DOHH2 (cell line): ENCODE results near the gene NRAP.

Experiments
- H3F3A ChIP-seq: fragments of 200-600 bp; sonication (generic), shearing (Covaris generic); 2 replicates; pipeline ENCODE4 v1.6.0; 2016; ENCODE audit warnings: antibody characterized with exemption, mild to moderate bottlenecking; ENCODE audit not compliant: control insufficient read depth, insufficient read depth
- H3K27ac ChIP-seq: fragments of 200-600 bp; sonication (generic); 2 replicates; pipeline ENCODE4 v1.5.1; 2014; ENCODE audit warnings: low read depth, mild to moderate bottlenecking, low read length, moderate library complexity
- H3K27me3 ChIP-seq: fragments of 200-600 bp; sonication (generic); 2 replicates; pipeline ENCODE4 v1.6.1; 2014; ENCODE audit warnings: mild to moderate bottlenecking, low read length, mixed read lengths; ENCODE audit not compliant: control insufficient read depth
- H3K36me3 ChIP-seq: fragments of 200-600 bp; sonication (generic); 2 replicates; pipeline ENCODE4 v1.6.1; 2014; ENCODE audit warnings: mild to moderate bottlenecking, low read length, moderate library complexity, mixed read lengths; ENCODE audit not compliant: control insufficient read depth
- H3K4me1 ChIP-seq: fragments of 200-600 bp; sonication (generic); 2 replicates; pipeline ENCODE4 v1.6.1; 2014; ENCODE audit warnings: mild to moderate bottlenecking, low read length, mixed read lengths; ENCODE audit not compliant: control insufficient read depth
- H3K4me2 ChIP-seq: fragments of 200-600 bp; sonication (generic); 2 replicates; pipeline ENCODE4 v1.6.0; 2014; ENCODE audit warnings: mild to moderate bottlenecking, low read length, moderate library complexity
- H3K4me3 ChIP-seq: fragments of 200-600 bp; sonication (generic); 2 replicates; pipeline ENCODE4 v1.5.1; 2014; ENCODE audit warnings: mild to moderate bottlenecking, low read length, mixed read lengths
- H3K79me2 ChIP-seq: fragments of 200-600 bp; sonication (generic); 2 replicates; pipeline ENCODE4 v1.6.1; 2014; ENCODE audit warnings: mild to moderate bottlenecking, low read length, mixed read lengths; ENCODE audit not compliant: control insufficient read depth
- H3K9me2 ChIP-seq: fragments of 200-600 bp; sonication (generic); replicated peaks from 2 replicates; pipeline ENCODE4 v1.6.1; 2014; ENCODE audit warnings: mild to moderate bottlenecking, low read length, mixed read lengths; ENCODE audit not compliant: control insufficient read depth
- H3K9me3 ChIP-seq: fragments of 200-600 bp; sonication (generic); 2 replicates; pipeline ENCODE4 v1.6.1; 2014; ENCODE audit warnings: antibody characterized with exemption, low read length, mixed read lengths; ENCODE audit not compliant: control insufficient read depth, insufficient read depth
- H4K20me1 ChIP-seq: fragments of 200-600 bp; sonication (generic); 2 replicates; pipeline ENCODE4 v1.6.0; 2014; ENCODE audit warnings: low read depth, mild to moderate bottlenecking, antibody characterized with exemption, low read length, moderate library complexity; ENCODE audit not compliant: control insufficient read depth, insufficient read depth
- CTCF ChIP-seq: fragments of 200-600 bp; sonication (generic); IDR thresholded peaks from one replicate; pipeline ENCODE4 v1.5.1; 2014; ENCODE audit warnings: antibody characterized with exemption, mild to moderate bottlenecking, low read depth, low read length; ENCODE audit not compliant: poor library complexity, severe bottlenecking
- EZH2phosphoT487 ChIP-seq: fragments of 200-600 bp; sonication (generic); IDR thresholded peaks from 2 replicates; pipeline ENCODE4 v1.6.1; 2017; ENCODE audit warnings: borderline replicate concordance, mild to moderate bottlenecking, antibody characterized with exemption, low read length, moderate library complexity, mixed read lengths

Gene NRAP

GRCh38 chr10:113704637-113705343 is 40.9 kb upstream of the NRAP start:
- TF ChIP-seq CTCF (peak; percentile 69), EZH2phosphoT487 (no peak)
- Histone ChIP-seq H3K4me3 (no peak overlapping the region), H4K20me1 (no peaks in the 10 kb centered on the region)

GRCh38 chr10:113697595-113697994 is 33.8 kb upstream of the NRAP start:
- H3K9me3 ChIP-seq: peaks cover 7% of the 10 kb centered on the region; the same call in 1 of the 2 replicates
- H3K4me2 ChIP-seq: no peak overlapping the region
- H3K36me3 ChIP-seq: no peaks in the 10 kb centered on the region; the same call in 1 of the 2 replicates
- H4K20me1 ChIP-seq: no peaks in the 10 kb centered on the region
- H3F3A ChIP-seq: no peaks in the 10 kb centered on the region
- H3K9me2 ChIP-seq: no peaks in the 10 kb centered on the region
- no peaks in the 10 kb centered on the region for H3K79me2 ChIP-seq
- H3K27ac ChIP-seq: no peak overlapping the region
- no peak overlapping the region for H3K4me3 ChIP-seq
- H3K27me3 ChIP-seq: no peaks in the 10 kb centered on the region
- H3K4me1 ChIP-seq: no peaks in the 10 kb centered on the region
- TF ChIP-seq EZH2phosphoT487 (no peak), CTCF (no peak)

More at GRCh38 chr10:113704637-113705343, 40.9 kb upstream of the NRAP start:
- Histone ChIP-seq H3K4me1 (no peaks in the 10 kb centered on the region), H3K79me2 (no peaks in the 10 kb centered on the region), H3F3A (no peaks in the 10 kb centered on the region), H3K9me3 (no peaks in the 10 kb centered on the region), H3K4me2 (no peak overlapping the region), H3K36me3 (no peaks in the 10 kb centered on the region), H3K27ac (no peak overlapping the region), H3K27me3 (no peaks in the 10 kb centered on the region), H3K9me2 (no peaks in the 10 kb centered on the region)

- H3K27me3 ChIP-seq: no peaks in the 10 kb centered on the region
- no peaks in the 10 kb centered on the region for H4K20me1 ChIP-seq
- TF ChIP-seq EZH2phosphoT487: no peak
- no peak for TF ChIP-seq CTCF
- H3K9me2 ChIP-seq: no peaks in the 10 kb centered on the region
- no peaks in the 10 kb centered on the region for H3K4me1 ChIP-seq
- no peaks in the 10 kb centered on the region for H3K79me2 ChIP-seq
- H3K4me2 ChIP-seq: no peak overlapping the region
- H3K27ac ChIP-seq: no peak overlapping the region
- H3K4me3 ChIP-seq: no peak overlapping the region
- H3K36me3 ChIP-seq: no peaks in the 10 kb centered on the region; the same call in 1 of the 2 replicates
- H3F3A ChIP-seq: no peaks in the 10 kb centered on the region
- H3K9me3 ChIP-seq: peaks cover 10% of the 10 kb centered on the region; the same call in 1 of the 2 replicates
Measured at GRCh38 chr10:113695691-113696090, 31.9 kb upstream of the NRAP start.
